PFSK-1 (cell line): Measurements from ENCODE around the gene RPTOR.

Experiments used
- POLR2AphosphoS5 ChIP-seq: IDR thresholded peaks from 2 replicates; pipeline ENCODE4 v1.6.1; 2012; ENCODE audit warnings: low read depth, mild to moderate bottlenecking, control low read depth, low read length, moderate library complexity
- TAF1 ChIP-seq: IDR thresholded peaks from 2 replicates; pipeline ENCODE4 v1.6.1; 2012; ENCODE audit warnings: low read length, control low read depth, borderline replicate concordance; ENCODE audit not compliant: insufficient read depth
- TF ChIP-seq, protein P1 (sequence below), 2 experiments: IDR thresholded peaks; 2 replicates each; pipeline versions ENCODE4 v1.6.1 to v1.8.0; 2011 to 2012; ENCODE audit warnings: low read depth in 2 of 2, low read length in 2 of 2, control low read depth in 1 of 2, inconsistent platforms in 1 of 2, mild to moderate bottlenecking in 1 of 2, moderate library complexity in 1 of 2; ENCODE audit not compliant: insufficient read depth in 1 of 2

DNA sequence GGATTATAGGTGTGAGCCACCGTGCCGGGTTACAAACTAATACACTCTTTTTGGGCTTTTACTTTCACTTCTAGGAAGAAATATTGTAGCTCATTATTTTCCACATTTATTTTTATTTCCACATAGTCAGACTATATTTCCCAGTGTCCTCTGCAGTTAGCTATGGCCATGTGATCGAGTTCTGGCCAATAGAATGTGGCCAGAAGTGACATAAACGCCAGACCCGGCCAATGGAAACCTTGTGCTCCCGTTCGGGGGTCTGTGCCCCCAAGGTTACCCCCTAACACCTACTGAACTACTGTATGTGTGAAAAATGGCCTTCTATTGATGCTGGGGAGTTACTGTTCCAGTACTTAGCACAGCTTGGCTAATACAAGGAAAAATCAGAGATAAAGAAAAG is 13.2 kb upstream of the RPTOR start:
- no peak for TF ChIP-seq POLR2AphosphoS5
- TF ChIP-seq, protein P1, sequence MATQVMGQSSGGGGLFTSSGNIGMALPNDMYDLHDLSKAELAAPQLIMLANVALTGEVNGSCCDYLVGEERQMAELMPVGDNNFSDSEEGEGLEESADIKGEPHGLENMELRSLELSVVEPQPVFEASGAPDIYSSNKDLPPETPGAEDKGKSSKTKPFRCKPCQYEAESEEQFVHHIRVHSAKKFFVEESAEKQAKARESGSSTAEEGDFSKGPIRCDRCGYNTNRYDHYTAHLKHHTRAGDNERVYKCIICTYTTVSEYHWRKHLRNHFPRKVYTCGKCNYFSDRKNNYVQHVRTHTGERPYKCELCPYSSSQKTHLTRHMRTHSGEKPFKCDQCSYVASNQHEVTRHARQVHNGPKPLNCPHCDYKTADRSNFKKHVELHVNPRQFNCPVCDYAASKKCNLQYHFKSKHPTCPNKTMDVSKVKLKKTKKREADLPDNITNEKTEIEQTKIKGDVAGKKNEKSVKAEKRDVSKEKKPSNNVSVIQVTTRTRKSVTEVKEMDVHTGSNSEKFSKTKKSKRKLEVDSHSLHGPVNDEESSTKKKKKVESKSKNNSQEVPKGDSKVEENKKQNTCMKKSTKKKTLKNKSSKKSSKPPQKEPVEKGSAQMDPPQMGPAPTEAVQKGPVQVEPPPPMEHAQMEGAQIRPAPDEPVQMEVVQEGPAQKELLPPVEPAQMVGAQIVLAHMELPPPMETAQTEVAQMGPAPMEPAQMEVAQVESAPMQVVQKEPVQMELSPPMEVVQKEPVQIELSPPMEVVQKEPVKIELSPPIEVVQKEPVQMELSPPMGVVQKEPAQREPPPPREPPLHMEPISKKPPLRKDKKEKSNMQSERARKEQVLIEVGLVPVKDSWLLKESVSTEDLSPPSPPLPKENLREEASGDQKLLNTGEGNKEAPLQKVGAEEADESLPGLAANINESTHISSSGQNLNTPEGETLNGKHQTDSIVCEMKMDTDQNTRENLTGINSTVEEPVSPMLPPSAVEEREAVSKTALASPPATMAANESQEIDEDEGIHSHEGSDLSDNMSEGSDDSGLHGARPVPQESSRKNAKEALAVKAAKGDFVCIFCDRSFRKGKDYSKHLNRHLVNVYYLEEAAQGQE (IDR thresholded peaks at IDR 0.05; ENCODE audit: insufficient read depth in 1 of 2, low read depth in 2 of 2, low read length in 2 of 2): no peak
- no peak for TF ChIP-seq TAF1
